OCI-LY7 (cell line): ENCODE results near the gene SAMD10.

ENCODE experiments used
- EZH2phosphoT487 ChIP-seq: fragments of 200-600 bp; sonication (generic); IDR thresholded peaks from 2 replicates; pipeline ENCODE4 v1.6.1; 2018; ENCODE audit warnings: low read depth, borderline replicate concordance, mild to moderate bottlenecking, mixed run types, antibody characterized with exemption, low read length, moderate library complexity, mixed read lengths
- TF ChIP-seq, protein P1 (sequence below): fragments of 200-600 bp; sonication (generic); conservative IDR thresholded peaks from 2 replicates; pipeline ENCODE4 v1.5.1; 2014; ENCODE audit warnings: mild to moderate bottlenecking, antibody characterized with exemption, low read length, moderate library complexity, mixed read lengths

DNA sequence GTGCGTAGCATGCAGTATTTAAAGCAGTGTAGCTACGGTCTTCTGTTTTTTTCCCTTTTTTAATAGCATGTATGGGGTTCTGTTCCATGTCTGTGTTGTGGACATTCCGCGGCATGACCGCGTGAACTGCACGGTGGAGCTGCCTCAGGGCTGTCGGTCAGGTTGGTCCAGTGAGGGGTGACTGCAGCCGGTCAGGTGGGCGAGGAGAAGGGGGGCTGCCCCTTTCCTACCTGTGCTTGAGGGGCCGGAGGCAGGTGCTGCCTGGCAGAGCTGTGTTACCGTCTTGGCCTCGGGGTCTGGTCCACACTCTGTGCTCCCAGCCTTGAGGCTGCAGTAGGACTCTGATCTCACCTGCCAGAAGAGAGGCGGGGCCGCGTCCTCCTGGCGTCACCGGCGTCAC is 47.7 kb downstream of the SAMD10 start:
- TF ChIP-seq, protein P1, sequence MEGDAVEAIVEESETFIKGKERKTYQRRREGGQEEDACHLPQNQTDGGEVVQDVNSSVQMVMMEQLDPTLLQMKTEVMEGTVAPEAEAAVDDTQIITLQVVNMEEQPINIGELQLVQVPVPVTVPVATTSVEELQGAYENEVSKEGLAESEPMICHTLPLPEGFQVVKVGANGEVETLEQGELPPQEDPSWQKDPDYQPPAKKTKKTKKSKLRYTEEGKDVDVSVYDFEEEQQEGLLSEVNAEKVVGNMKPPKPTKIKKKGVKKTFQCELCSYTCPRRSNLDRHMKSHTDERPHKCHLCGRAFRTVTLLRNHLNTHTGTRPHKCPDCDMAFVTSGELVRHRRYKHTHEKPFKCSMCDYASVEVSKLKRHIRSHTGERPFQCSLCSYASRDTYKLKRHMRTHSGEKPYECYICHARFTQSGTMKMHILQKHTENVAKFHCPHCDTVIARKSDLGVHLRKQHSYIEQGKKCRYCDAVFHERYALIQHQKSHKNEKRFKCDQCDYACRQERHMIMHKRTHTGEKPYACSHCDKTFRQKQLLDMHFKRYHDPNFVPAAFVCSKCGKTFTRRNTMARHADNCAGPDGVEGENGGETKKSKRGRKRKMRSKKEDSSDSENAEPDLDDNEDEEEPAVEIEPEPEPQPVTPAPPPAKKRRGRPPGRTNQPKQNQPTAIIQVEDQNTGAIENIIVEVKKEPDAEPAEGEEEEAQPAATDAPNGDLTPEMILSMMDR, result no peak
- TF ChIP-seq EZH2phosphoT487, result no peak
